Measurements from ENCODE around the gene PELI3. TPM values are rescaled to one million over a fixed set of nuclear protein-coding genes. Genes with fewer than 3 reads are reported as not detected.
"Not testable (repeated sequence)": the region's sequence is repeated elsewhere in the genome, so short reads cannot be mapped to it uniquely, and the experiment has no call there.

PELI3 gene
- 19.5 TPM for total RNA-seq

- peak; percentile 90 for DNase-seq
Measured at GRCh38 chr11:66466225-66467033, at the start of gene PELI3. Gene PELI3 (plus strand): TSS chr11:66466905. CDS start chr11:66468129, 1,224 bp downstream.

- peak; percentile 73 for DNase-seq
Measured at GRCh38 chr11:66417000-66417399, 49.7 kb upstream of the PELI3 start.

- DNase-seq = peak; percentile 83
Measured at GRCh38 chr11:66418168-66418985, 48.3 kb upstream of the PELI3 start.

- DNase-seq = no peak
Measured at GRCh38 chr11:66418986-66419308, 47.8 kb upstream of the PELI3 start.

- no peak for DNase-seq
Measured at GRCh38 chr11:66419825-66420224, 46.9 kb upstream of the PELI3 start.

GRCh38 chr11:66420671-66421476 lies 45.8 kb upstream of the PELI3 start, which contains the start of gene NPAS4:
Gene NPAS4 (plus strand): TSS chr11:66421035. CDS start chr11:66421180, 145 bp downstream.
- DNase-seq = peak; percentile 48

- DNase-seq = peak; percentile 56
Measured at GRCh38 chr11:66421492-66422205, 45.1 kb upstream of the PELI3 start.

- DNase-seq = no peak
Measured at GRCh38 chr11:66426314-66426713, 40.4 kb upstream of the PELI3 start.

- DNase-seq = no peak
Measured at GRCh38 chr11:66428933-66429332, 37.8 kb upstream of the PELI3 start.

GRCh38 chr11:66429983-66430602 lies 36.6 kb upstream of the PELI3 start:
- DNase-seq = peak; percentile 69

- DNase-seq = not testable (repeated sequence)
Measured at GRCh38 chr11:66431287-66431686, 35.4 kb upstream of the PELI3 start.

GRCh38 chr11:66431871-66432329 lies 34.8 kb upstream of the PELI3 start:
- DNase-seq = not testable (repeated sequence)

- no peak for DNase-seq
Measured at GRCh38 chr11:66432597-66432996, 34.1 kb upstream of the PELI3 start.

- DNase-seq = no peak
Measured at GRCh38 chr11:66437979-66438503, 28.7 kb upstream of the PELI3 start.

- peak; percentile 84 for DNase-seq
Measured at GRCh38 chr11:66438504-66439466, 27.9 kb upstream of the PELI3 start, which contains the start of gene MRPL11. Gene MRPL11 (minus strand): TSS chr11:66438848. CDS start chr11:66438754, 94 bp downstream.

- not testable (repeated sequence) for DNase-seq
Measured at GRCh38 chr11:66440101-66440939, 26.4 kb upstream of the PELI3 start.

GRCh38 chr11:66440940-66441282 lies 25.8 kb upstream of the PELI3 start:
- DNase-seq = not testable (repeated sequence)

GRCh38 chr11:66443602-66444001 lies 23.1 kb upstream of the PELI3 start:
- DNase-seq = no peak

- no peak for DNase-seq
Measured at GRCh38 chr11:66447012-66447411, 19.7 kb upstream of the PELI3 start.
